NB4 (cell line): ENCODE measurements around the gene CTNNA2.

Experiments
- CTCF ChIP-seq: IDR thresholded peaks from one replicate; pipeline ENCODE4 v1.5.1; 2012; ENCODE audit warnings: low read depth, low read length
- MAX ChIP-seq: IDR thresholded peaks from 2 replicates; pipeline ENCODE4 v1.6.1; 2011; ENCODE audit warnings: low read depth, low read length
- MYC ChIP-seq: IDR thresholded peaks from 2 replicates; pipeline ENCODE4 v1.6.1; 2011; ENCODE audit warnings: low read depth, low read length
- POLR2A ChIP-seq: IDR thresholded peaks from 2 replicates; pipeline ENCODE4 v1.6.1; 2011; ENCODE audit warnings: mild to moderate bottlenecking; ENCODE audit not compliant: insufficient read length; ENCODE audit errors: extremely low read depth

GRCh38 chr2:80545420-80546210, 1032.8 kb downstream of the CTNNA2 start:
- TF ChIP-seq CTCF (no peak), POLR2A (no peak), MAX (no peak), MYC (no peak)
